GM20000 (cell line): ENCODE measurements around the gene ALDH4A1.

Experiments used
- DNase-seq: peaks from one replicate; pipeline ENCODE4 v3.0.0; 2012; ENCODE audit warnings: low spot score
- TF ChIP-seq, protein P1 (sequence below): IDR thresholded peaks from 2 replicates; pipeline ENCODE4 v1.5.1; 2012; ENCODE audit warnings: mild to moderate bottlenecking, control low read depth; ENCODE audit errors: extremely low read depth, missing control alignments

ALDH4A1 gene

GRCh38 chr1:18902523-18903290 lies at the start of gene ALDH4A1:
ALDH4A1 (minus strand) TSS chr1:18902555; CDS start chr1:18902523, 32 bp downstream.
- TF ChIP-seq, protein P1, sequence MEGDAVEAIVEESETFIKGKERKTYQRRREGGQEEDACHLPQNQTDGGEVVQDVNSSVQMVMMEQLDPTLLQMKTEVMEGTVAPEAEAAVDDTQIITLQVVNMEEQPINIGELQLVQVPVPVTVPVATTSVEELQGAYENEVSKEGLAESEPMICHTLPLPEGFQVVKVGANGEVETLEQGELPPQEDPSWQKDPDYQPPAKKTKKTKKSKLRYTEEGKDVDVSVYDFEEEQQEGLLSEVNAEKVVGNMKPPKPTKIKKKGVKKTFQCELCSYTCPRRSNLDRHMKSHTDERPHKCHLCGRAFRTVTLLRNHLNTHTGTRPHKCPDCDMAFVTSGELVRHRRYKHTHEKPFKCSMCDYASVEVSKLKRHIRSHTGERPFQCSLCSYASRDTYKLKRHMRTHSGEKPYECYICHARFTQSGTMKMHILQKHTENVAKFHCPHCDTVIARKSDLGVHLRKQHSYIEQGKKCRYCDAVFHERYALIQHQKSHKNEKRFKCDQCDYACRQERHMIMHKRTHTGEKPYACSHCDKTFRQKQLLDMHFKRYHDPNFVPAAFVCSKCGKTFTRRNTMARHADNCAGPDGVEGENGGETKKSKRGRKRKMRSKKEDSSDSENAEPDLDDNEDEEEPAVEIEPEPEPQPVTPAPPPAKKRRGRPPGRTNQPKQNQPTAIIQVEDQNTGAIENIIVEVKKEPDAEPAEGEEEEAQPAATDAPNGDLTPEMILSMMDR = no peak
- peak; percentile 99 for DNase-seq

GRCh38 chr1:18951818-18952391 lies 49.5 kb upstream of the ALDH4A1 start:
- DNase-seq = peak; percentile 87
- TF ChIP-seq, protein P1 = no peak

- DNase-seq = no peak
- TF ChIP-seq, protein P1 = no peak
These were observed 49.1 kb upstream of the ALDH4A1 start for GRCh38 chr1:18951416-18951815.

DNA sequence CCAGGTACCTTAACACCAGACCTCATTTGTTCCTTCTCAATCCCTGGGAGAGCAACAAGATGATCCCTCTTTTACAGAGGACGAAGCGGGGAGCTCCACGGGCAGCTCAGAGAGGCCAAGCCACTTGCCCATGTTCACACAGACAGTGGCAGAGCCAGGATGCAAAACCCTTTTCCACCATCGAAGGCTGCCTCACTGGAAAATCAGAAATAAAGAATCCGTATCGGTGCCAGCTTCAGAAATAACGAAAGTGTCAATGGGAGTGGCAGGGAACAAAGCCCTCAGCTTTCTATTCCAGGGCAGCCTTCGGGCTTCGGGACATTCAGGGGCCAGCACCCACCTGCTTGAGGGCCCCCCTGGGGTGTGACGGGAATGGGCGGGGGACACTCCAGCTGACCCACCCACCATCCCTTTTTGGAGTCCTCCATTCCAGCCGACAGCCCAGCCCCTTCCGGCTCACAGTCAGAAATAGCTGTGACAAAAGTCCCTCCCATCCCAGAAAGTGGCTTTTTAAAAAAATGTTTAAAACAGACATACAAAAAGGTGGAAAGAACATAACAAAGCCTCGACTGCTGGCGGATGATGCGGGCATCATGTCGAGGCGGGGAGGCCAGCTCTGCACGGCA lies 48.2 kb upstream of the ALDH4A1 start:
- peak; percentile 59 for DNase-seq
- TF ChIP-seq, protein P1 = no peak

DNA sequence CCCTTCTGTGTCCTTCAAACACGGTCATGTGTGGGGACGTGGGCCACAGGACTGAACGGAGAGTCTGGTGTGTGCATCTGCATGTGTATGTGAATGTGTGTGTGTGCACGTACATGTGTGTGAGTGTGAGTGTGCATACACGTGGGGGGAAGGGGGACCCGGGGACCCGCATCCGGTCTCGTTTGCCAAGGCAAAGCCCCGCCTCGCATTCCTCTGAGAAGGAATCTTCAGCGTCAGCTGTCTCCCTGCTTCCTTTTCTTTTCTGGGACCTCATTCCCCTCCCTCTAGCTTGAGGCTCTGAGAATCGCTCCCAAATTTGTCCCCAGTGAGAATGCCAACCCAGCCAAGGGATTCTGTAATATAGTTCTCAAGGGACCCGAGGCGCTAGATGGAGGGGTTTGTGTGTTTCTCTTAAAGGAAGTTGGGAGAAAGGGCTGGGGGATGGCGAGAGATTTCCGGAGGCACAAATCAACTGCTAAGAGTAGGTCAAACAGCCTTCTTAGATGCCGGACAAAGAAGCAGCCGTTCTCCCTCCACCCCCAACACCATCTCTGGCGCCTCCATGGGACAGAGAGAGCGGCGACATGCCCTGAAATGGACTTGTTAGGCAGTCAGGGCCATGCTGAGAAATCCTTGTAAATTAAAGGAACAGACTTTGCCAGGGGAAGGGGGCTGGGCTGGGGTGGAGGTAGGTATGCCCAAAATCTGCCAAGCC lies 47.5 kb upstream of the ALDH4A1 start:
- DNase-seq = peak; percentile 60
- TF ChIP-seq, protein P1 = peak; percentile 27

DNA sequence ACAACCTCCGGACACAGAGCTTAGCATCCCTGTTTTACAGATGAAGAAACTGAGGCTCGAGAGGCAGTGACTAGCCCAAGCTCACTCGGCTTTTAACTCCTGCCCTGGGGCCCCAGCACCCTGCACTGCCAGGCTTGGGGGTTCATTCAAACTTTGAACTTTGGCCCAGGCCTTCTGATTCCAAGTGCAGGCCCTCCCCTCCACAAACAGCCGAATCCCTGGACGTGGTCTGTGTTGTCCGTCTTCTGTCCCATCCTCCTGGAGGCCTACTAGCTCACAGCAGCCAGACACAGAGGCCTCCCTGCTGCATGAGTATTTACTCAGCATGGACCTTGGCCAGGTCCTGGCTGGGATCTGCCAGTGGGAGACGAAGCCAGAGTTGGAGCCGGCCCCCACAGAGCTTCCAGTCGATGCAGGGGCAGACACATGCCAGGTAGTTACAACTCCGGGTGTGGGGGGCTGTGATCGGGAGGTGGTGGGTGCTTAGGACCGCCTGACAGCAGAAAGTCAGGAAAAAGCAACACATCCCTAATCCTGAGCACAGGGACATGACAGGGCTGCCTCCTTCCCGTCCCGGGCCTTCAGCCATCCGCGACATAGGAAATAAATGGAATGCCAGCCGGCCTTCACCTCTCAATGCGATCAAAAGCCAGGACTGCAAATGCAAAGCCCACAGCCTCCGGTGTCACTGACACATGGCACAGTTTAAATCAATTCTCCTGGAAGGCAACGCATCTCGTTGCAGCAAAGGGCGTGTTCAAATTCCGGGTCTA lies 46.7 kb upstream of the ALDH4A1 start:
- TF ChIP-seq, protein P1 = no peak
- DNase-seq = no peak
